A549 treated with Hydrocortisone at 1 μM for 4 hours (cell line): ENCODE data around the gene LPIN3. TPM values are rescaled to one million over a fixed set of nuclear protein-coding genes. Genes with fewer than 3 reads are reported as not detected.

Experiments
- total RNA-seq: library from RNA; stranded (reverse); fragments of 200-300 nt; extraction: Qiagen RNA extraction; gene quantifications from 5 replicates; pipeline ENCODE4 v1.2.3, GENCODE V29; 2022

Gene LPIN3, protein sequence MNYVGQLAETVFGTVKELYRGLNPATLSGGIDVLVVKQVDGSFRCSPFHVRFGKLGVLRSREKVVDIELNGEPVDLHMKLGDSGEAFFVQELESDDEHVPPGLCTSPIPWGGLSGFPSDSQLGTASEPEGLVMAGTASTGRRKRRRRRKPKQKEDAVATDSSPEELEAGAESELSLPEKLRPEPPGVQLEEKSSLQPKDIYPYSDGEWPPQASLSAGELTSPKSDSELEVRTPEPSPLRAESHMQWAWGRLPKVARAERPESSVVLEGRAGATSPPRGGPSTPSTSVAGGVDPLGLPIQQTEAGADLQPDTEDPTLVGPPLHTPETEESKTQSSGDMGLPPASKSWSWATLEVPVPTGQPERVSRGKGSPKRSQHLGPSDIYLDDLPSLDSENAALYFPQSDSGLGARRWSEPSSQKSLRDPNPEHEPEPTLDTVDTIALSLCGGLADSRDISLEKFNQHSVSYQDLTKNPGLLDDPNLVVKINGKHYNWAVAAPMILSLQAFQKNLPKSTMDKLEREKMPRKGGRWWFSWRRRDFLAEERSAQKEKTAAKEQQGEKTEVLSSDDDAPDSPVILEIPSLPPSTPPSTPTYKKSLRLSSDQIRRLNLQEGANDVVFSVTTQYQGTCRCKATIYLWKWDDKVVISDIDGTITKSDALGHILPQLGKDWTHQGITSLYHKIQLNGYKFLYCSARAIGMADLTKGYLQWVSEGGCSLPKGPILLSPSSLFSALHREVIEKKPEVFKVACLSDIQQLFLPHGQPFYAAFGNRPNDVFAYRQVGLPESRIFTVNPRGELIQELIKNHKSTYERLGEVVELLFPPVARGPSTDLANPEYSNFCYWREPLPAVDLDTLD
- 10.9 to 14.4 TPM (median 13.7 TPM) in 5 replicates for total RNA-seq

DNA sequence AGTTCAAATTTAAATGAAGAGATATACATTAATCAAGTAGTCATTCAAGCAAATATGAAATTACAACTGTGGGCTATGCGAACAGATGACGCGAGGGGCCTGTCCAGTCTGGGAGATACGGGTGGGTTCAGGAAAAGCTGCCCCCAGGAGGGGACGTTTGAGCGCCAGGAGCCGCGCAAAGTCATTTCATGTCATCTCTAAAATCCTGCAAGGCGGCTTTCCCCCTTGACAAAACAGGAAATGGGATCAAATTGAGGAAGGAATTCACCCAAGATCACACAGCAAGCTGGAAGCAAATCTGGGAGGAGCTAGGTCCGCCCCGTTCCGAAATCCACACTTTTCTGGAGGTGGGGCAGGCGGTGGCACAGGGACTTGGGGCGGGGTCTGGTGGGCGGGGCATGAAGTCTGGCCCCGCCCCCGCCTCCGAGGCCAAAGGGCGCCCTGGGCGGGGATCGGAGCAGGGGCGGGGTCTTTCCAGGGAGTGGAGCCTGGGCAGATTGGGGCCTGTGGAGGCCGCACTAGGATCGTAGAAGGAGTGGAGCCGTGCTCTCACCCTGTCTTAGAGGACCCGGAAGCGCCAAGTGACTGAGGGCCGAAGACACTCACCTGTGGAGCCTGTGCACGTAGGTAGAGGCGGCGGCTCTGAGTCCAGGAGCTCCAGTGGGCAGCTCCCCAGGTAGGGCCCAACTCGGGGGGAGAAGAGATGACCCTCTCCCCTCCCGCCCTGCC, at the start of gene LPIN3:
Gene LPIN3, plus strand, starts transcription at position 495 of the 729 bp plus-strand sequence. CDS start 4,983 bp downstream, outside the sequence.

DNA sequence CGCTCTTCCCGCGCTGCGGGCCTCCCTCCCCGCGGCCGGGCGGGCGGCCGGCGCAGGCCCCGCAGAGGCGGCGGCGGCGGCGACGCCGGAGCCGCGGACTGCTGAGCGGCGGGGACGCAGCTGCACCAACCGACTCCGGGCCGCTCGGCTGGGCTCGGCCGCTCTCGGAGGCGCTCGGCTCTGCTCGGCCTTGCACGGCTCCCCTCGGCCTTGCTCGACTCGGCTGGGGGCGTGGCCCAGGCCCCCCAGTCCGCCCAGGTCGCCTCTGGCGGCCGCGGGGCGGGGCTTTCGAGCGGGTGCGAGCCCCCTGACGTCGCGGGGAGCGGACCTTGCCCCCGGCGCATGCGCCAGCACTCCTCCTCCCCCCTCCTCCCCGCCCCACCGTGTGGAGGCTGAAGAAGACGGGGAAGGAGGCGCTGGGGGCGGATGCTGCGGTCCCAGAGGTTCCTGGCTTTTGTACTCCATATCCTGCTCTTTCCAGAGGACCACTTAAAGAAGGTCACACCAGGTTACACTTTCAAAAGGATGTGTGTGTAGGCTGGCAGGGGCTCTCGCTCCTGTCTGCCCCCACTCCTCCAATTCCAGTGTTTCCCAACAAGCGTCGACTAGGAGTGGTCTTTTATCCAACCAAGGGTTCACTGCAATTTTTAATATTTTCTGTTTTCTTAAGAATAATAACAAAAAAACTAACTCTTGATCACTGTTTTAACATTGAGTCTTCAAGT, 22.9 kb upstream of the LPIN3 start, which contains the start of gene ZHX3:
Gene ZHX3, minus strand, starts transcription at position 186 of the 725 bp plus-strand sequence. CDS start 112,815 bp downstream, outside the sequence.

DNA sequence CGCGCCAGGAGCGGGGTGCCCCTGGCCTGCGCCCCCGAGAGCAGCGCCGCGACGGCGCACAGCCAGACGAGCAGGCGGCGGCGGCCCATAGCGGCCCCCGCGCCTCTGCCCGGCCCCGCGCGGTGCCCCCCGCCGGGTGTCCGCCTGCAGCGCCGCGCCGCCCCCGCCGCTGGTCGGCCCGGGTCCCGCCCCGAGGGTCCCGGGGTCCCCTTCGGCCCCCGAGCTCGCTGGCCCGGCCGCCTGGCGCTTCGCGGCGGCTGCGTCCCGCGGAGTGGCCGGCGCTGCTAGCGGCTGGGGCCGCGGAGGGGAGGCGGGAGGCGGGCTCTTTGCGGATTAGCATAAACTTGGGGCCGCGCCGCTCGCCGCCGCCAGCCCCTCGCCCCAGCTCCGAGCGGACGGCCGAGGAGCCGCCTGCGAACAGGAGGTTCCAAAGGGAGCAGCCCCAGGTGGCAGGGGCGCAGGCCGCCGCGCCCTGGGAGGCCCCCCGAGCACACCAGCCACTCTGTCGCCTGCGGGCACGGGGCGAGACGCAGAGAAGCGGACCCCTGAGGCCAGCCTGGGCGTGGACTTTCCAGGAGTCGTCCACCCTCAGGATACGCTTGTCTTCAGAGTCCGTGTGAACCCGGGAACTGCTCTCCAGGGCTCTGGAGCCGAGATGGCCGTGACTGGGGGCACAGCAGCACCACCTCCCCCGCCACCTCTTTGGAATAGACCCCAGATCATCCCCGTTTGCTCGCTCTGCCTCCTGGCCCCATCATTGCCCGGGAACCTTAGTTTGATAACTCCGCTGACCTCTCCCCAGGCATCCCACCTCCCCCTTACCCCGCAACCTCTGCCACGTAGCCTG, 26.1 kb downstream of the LPIN3 start, which contains the start of gene EMILIN3:
Gene EMILIN3, minus strand, starts transcription at position 273 of the 847 bp plus-strand sequence. Its CDS starts 184 bp downstream, at position 89.

Other genes starting within 250 kb of the LPIN3 start
- gene PLCG1, start 203.3 kb upstream of the LPIN3 start, total RNA-seq, result 35.9 to 65.5 TPM (median 41.0 TPM) in 5 replicates
- 5.5 to 8.1 TPM (median 7.1 TPM) in 5 replicates for gene ZHX3, start 23.1 kb upstream of the LPIN3 start, total RNA-seq
- 0.40 to 0.54 TPM (median 0.44 TPM) in 5 replicates for gene EMILIN3, start 26.0 kb downstream of the LPIN3 start, total RNA-seq